Measurements from ENCODE around the gene SYCE1L.

DNA sequence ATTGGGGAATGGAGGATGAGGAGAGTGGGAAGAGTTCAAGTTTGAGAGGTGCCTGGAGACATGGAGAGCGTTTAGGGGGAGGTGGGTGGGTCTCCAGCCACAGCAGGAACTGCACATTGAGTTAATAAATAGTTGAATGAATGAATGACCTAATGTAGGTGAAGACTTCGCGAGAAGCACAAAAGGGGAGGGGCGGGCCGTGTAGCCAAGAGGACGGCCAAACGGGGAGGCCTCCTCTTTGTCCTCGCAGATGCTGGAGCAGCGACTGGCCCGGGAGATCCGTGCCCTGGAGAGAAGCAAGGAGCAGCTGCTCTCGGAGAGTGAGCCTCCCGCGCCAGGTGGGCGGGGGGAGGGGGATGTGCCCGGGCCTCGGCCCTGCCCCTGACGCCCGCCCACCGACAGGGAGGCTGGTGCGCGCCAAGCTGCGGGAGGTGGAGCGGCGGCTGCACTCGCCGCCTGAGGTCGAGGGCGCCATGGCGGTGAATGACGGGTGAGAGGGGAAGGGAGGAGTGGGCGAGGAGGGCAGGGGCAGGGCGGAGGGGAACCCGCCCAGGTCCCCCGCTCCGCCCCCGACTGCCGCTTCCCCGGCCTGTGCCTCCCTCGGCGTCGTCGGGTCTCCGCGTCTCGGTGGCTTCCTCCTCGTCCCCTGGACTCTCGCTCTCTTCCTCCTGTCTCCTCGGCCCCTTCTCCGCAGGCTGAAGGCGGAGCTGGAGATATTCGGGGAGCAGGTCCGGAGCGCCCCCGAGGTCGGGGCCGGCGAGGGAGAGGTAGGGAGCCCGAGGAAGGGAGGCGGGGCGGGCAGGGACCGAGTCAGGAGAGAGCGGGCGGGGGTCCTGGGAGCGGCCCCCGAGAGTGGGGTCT lies 12.9 kb downstream of the SYCE1L start:
- no peak for TF ChIP-seq POLR2A (IDR thresholded peaks at IDR 0.05; ENCODE audit: extremely low read depth, insufficient read length)
- TF ChIP-seq, protein P1, sequence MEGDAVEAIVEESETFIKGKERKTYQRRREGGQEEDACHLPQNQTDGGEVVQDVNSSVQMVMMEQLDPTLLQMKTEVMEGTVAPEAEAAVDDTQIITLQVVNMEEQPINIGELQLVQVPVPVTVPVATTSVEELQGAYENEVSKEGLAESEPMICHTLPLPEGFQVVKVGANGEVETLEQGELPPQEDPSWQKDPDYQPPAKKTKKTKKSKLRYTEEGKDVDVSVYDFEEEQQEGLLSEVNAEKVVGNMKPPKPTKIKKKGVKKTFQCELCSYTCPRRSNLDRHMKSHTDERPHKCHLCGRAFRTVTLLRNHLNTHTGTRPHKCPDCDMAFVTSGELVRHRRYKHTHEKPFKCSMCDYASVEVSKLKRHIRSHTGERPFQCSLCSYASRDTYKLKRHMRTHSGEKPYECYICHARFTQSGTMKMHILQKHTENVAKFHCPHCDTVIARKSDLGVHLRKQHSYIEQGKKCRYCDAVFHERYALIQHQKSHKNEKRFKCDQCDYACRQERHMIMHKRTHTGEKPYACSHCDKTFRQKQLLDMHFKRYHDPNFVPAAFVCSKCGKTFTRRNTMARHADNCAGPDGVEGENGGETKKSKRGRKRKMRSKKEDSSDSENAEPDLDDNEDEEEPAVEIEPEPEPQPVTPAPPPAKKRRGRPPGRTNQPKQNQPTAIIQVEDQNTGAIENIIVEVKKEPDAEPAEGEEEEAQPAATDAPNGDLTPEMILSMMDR (IDR thresholded peaks at IDR 0.05; ENCODE audit: low read depth, low read length) = no peak
